ENCODE results near the gene BEGAIN.

DNA sequence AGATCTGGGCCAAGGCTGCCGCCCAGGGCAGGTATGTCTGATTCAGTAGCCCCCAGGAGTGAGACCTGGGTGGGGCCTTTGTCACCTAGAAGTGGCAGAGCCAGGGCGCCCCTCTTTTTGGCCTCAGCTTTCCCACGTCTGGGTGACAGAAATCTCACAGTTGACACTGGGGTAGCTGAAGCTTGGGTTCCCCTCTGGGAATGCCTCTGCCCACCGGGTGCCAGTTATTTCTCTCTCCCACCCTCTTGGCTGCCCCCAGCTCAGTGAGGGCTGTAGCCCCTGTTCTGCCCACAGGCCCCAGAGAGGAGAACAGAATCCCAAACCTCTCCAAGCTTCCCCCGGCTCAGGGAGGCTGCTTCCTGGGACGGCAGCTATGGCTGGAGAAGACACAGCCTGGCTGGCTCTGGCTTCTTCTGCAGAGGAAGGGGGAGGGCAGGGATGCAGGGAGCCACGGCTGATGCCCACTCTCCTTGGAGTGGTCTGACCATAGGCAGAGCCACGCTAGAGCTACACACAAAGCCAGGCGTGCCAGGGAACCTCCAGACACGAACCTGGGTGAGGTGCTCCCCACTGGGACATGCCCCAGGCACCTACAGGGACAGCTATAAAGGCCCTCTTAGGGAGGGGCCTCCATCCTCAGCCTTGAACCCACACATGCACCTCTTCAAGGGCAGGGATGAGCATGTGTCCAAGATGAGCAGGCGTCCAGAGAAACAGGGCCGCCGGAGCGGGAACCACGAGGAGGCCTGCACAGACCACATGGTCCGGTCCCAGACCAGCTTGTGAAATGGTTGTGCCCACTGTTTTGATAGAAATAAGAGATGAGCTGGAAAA, 51.7 kb downstream of the BEGAIN start:
- TF ChIP-seq, protein P1, sequence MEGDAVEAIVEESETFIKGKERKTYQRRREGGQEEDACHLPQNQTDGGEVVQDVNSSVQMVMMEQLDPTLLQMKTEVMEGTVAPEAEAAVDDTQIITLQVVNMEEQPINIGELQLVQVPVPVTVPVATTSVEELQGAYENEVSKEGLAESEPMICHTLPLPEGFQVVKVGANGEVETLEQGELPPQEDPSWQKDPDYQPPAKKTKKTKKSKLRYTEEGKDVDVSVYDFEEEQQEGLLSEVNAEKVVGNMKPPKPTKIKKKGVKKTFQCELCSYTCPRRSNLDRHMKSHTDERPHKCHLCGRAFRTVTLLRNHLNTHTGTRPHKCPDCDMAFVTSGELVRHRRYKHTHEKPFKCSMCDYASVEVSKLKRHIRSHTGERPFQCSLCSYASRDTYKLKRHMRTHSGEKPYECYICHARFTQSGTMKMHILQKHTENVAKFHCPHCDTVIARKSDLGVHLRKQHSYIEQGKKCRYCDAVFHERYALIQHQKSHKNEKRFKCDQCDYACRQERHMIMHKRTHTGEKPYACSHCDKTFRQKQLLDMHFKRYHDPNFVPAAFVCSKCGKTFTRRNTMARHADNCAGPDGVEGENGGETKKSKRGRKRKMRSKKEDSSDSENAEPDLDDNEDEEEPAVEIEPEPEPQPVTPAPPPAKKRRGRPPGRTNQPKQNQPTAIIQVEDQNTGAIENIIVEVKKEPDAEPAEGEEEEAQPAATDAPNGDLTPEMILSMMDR (IDR thresholded peaks at IDR 0.05; ENCODE audit: low read depth, low read length): no peak
- TF ChIP-seq, protein P2, sequence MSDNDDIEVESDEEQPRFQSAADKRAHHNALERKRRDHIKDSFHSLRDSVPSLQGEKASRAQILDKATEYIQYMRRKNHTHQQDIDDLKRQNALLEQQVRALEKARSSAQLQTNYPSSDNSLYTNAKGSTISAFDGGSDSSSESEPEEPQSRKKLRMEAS (IDR thresholded peaks at IDR 0.05; ENCODE audit: low read depth, low read length): 0 out of 2 replicates have a peak, but pooled peaks have one; percentile 17
- no peak for TF ChIP-seq POLR2A (IDR thresholded peaks at IDR 0.05; ENCODE audit: extremely low read depth, insufficient read length)

All from NB4 (cell line).